Epithelial cell of esophagus (primary cell): ENCODE results near the gene DICER1.
A peak's percentile ranks its signal among the peaks of the same experiment; 100 is the strongest.

Experiments used
- DNase-seq: peaks from one replicate; pipeline ENCODE4 v3.0.0; 2010; ENCODE audit warnings: low read depth
- H3K4me3 ChIP-seq: 2 replicates; pipeline ENCODE4 v1.5.1; 2011; ENCODE audit warnings: mild to moderate bottlenecking, low read length, control low read depth
- CTCF ChIP-seq: IDR thresholded peaks from 2 replicates; pipeline ENCODE4 v1.5.1; 2011; ENCODE audit warnings: low read depth, mild to moderate bottlenecking, low read length, control low read depth, inconsistent platforms; ENCODE audit not compliant: insufficient read depth; ENCODE audit errors: missing control alignments

The DICER1 gene

DNA sequence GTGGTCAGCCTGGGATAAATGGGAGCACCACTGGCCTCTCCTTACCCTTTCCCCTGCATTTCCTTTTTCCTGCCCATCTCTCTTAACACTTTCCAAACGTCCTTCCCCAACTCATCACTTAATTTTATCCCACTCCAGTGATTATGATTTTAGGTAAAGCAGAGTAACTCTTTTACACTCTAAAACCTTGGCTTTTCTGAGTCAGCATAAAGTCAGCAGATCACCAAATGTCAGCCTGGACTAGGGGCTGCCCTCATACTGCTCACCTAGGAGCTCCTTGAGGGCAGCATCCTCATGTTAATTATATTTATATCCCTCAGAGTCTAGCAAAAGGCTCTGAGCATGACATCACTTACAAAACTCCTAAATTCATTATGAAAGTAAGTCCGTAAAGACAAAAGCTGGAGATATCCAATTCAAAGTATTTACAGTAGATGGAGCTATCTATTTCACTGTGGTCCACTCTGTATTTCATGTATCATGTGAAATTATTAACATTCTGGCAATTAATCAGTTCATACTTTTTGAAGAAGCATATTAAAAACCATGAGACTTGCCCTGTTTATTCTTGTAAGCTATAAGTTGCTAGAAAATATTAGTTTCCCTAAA, 17.0 kb upstream of the DICER1 start:
- TF ChIP-seq CTCF: peak; percentile 5

DNA sequence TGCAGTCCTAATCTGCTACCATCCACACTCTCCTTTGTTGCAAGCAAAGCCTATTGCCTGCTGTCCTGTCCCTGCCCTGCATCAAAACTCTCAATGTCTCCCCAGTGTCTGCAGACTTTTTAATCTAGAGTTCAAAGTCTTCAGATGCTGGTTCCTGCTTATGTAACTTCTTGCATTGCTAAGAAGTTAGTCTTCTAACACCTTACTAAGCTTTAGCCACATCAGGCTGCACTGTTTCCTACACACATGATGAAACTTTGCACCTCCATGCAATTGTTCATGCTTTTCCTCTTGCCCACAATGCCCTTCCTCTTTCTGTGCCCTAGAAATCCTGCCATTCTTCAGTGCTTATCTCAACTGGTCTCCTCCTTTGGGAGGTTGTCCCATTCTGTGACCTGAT, 16.2 kb upstream of the DICER1 start:
- peak; percentile 8 for DNase-seq
- no peak for TF ChIP-seq CTCF
- H3K4me3 ChIP-seq: no peak overlapping the region

More for the DNA sequence above, 17.0 kb upstream of the DICER1 start:
- DNase-seq: no peak
- H3K4me3 ChIP-seq: no peak overlapping the region

DNA sequence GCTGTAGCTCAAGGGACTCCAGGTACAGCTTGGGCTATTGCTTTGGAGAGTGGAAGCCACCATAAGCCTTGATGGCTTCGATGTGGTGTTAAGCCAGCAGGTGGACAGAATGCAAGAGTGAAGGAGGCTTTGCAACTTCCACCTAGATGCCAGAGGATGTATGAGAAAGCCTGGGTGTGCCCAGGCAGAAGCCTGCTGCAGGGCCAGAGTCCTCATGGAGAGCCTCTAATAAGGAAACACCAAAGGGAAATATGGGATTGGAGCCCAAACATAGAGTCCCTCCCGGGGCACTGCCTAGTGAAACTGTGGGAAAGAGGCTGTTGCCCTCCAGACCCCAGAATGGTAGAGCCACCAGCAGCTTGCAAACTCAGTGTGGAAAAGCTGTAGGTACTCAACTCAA, 9.8 kb upstream of the DICER1 start:
- no peak for DNase-seq
- TF ChIP-seq CTCF: no peak
- no peak overlapping the region for H3K4me3 ChIP-seq

DNA sequence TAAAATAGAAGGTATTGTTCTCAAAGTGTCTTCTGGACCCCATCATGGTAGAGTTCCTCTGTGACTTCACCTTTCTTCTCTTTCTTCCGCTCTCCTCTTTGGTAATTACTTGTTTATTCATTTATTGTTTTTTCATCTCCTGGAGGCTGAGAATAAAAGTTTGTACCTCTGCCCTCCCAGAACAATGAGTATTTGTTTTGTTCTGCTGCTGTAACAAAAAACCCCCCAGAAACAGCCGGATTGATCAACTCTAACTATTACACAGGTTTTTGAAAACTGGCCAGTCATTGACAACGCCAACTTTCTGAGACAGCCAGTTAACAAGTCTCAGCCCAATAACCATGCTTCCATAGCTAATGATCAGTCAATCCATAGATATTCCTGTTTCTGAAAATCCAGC, 8.2 kb upstream of the DICER1 start:
- DNase-seq: no peak
- no peak for TF ChIP-seq CTCF

GRCh38 chr14:95164506-95164905, 7.2 kb upstream of the DICER1 start:
- no peak for TF ChIP-seq CTCF
- no peak overlapping the region for H3K4me3 ChIP-seq
- DNase-seq: peak; percentile 60

More for the DNA sequence above, 8.2 kb upstream of the DICER1 start:
- no peak overlapping the region for H3K4me3 ChIP-seq

DNA sequence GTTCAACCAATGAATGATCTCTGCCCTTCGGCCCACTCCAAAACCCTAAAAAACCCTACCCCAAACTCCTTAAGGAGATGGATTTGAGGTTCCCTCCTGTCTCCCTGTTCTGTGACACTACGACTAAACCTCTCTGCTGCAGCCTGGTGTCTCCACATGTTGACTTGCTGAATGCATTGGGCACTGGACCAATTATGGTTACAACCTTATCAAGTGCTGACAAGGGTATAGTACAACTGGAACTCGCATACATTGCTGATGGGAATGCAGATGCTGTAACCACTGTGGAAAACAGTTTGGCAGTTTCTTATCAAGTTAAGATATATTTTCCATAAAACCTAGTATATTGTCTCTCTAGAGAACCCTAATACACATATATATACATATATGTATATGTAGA, 6.3 kb upstream of the DICER1 start:
- H3K4me3 ChIP-seq: no peak overlapping the region
- no peak for TF ChIP-seq CTCF
- DNase-seq: no peak

- DNase-seq: no peak
- TF ChIP-seq CTCF: no peak
- H3K4me3 ChIP-seq: no peak overlapping the region
Measured at GRCh38 chr14:95163132-95163531, 5.8 kb upstream of the DICER1 start.
